H9 (cell line): ENCODE results near the gene EIF4E2. TPM values are rescaled to one million over a fixed set of nuclear protein-coding genes. Genes with fewer than 3 reads are reported as not detected.

ENCODE experiments used
- DNase-seq: peaks from one replicate; pipeline ENCODE4 v3.0.0-alpha.2; 2017
- H2AFZ ChIP-seq: one replicate; pipeline ENCODE4 v1.6.1; 2013; ENCODE audit warnings: mild to moderate bottlenecking, low read length, control low read depth, moderate library complexity
- H2AK5ac ChIP-seq: 2 replicates; pipeline ENCODE4 v1.6.1; 2013; ENCODE audit warnings: low read length, control low read depth, mixed read lengths; ENCODE audit not compliant: insufficient read length
- H2BK120ac ChIP-seq: one replicate; pipeline ENCODE4 v1.6.1; 2013; ENCODE audit warnings: low read depth, mild to moderate bottlenecking, low read length, control low read depth, inconsistent platforms; ENCODE audit not compliant: poor library complexity, severe bottlenecking
- H2BK12ac ChIP-seq: 2 replicates; pipeline ENCODE4 v1.6.1; 2013; ENCODE audit warnings: low read length, control low read depth, mixed read lengths, low read depth; ENCODE audit not compliant: insufficient read length
- H2BK15ac ChIP-seq: 2 replicates; pipeline ENCODE4 v1.6.1; 2013; ENCODE audit warnings: low read depth, low read length, control low read depth
- H2BK20ac ChIP-seq: one replicate; pipeline ENCODE4 v1.6.1; 2013; ENCODE audit warnings: low read depth, mild to moderate bottlenecking, low read length, control low read depth, inconsistent platforms; ENCODE audit not compliant: poor library complexity, severe bottlenecking
- H2BK5ac ChIP-seq: 2 replicates; pipeline ENCODE4 v1.6.1; 2013; ENCODE audit warnings: low read length, control low read depth, mixed read lengths; ENCODE audit not compliant: insufficient read length
- H3K14ac ChIP-seq: 2 replicates; pipeline ENCODE4 v1.6.1; 2013; ENCODE audit warnings: low read length, control low read depth; ENCODE audit not compliant: insufficient read depth
- H3K18ac ChIP-seq: 2 replicates; pipeline ENCODE4 v1.6.1; 2013; ENCODE audit warnings: low read depth, mild to moderate bottlenecking, mixed read lengths, low read length, control low read depth; ENCODE audit not compliant: insufficient read length
- H3K23ac ChIP-seq: 2 replicates; pipeline ENCODE4 v1.6.1; 2013; ENCODE audit warnings: low read length, control low read depth, mixed read lengths, low read depth; ENCODE audit not compliant: insufficient read length
- H3K23me2 ChIP-seq: 2 replicates; pipeline ENCODE4 v1.6.1; 2013; ENCODE audit warnings: low read depth, mild to moderate bottlenecking, mixed read lengths, low read length, control low read depth; ENCODE audit not compliant: insufficient read length, poor library complexity, severe bottlenecking
- H3K27ac ChIP-seq: 2 replicates; pipeline ENCODE4 v1.5.1; 2013; ENCODE audit warnings: low read length, control low read depth, mixed read lengths, low read depth; ENCODE audit not compliant: insufficient read length
- H3K27me3 ChIP-seq: 2 replicates; pipeline ENCODE4 v1.6.1; 2013; ENCODE audit warnings: low read length, control low read depth, inconsistent platforms; ENCODE audit not compliant: insufficient read depth
- H3K4ac ChIP-seq: 2 replicates; pipeline ENCODE4 v1.6.1; 2013; ENCODE audit warnings: low read depth, mild to moderate bottlenecking, control low read depth, inconsistent platforms, low read length, moderate library complexity
- H3K4me1 ChIP-seq: 2 replicates; pipeline ENCODE4 v1.6.1; 2013; ENCODE audit warnings: low read length, control low read depth, inconsistent platforms; ENCODE audit not compliant: insufficient read depth
- H3K4me2 ChIP-seq: 2 replicates; pipeline ENCODE4 v1.6.1; 2013; ENCODE audit warnings: low read length, control low read depth, mixed read lengths; ENCODE audit not compliant: insufficient read length, insufficient read depth
- H3K56ac ChIP-seq: 2 replicates; pipeline ENCODE4 v1.6.1; 2013; ENCODE audit warnings: low read depth, mild to moderate bottlenecking, mixed read lengths, low read length, control low read depth; ENCODE audit not compliant: insufficient read length
- H3K79me1 ChIP-seq: 2 replicates; pipeline ENCODE4 v1.6.1; 2013; ENCODE audit warnings: low read depth, mild to moderate bottlenecking, moderate library complexity, low read length, control low read depth, inconsistent platforms; ENCODE audit not compliant: insufficient read depth, poor library complexity, severe bottlenecking
- H3K79me2 ChIP-seq: 2 replicates; pipeline ENCODE4 v1.6.1; 2013; ENCODE audit warnings: low read length, control low read depth, inconsistent platforms; ENCODE audit not compliant: insufficient read depth
- H3K9ac ChIP-seq: 2 replicates; pipeline ENCODE4 v1.6.1; 2013; ENCODE audit warnings: low read length, control low read depth, mixed read lengths; ENCODE audit not compliant: insufficient read length; ENCODE audit errors: extremely low read depth
- H3K9me3 ChIP-seq: one replicate; pipeline ENCODE4 v1.6.1; 2013; ENCODE audit warnings: low read depth, low read length, inconsistent platforms; ENCODE audit not compliant: control insufficient read depth
- H3T11ph ChIP-seq: one replicate; pipeline ENCODE4 v1.6.1; 2013; ENCODE audit warnings: mild to moderate bottlenecking, low read length, control low read depth, inconsistent platforms
- H4K20me1 ChIP-seq: one replicate; pipeline ENCODE4 v1.6.1; 2013; ENCODE audit not compliant: control insufficient read depth, insufficient read length, insufficient read depth
- H4K5ac ChIP-seq: 2 replicates; pipeline ENCODE4 v1.6.1; 2013; ENCODE audit warnings: low read depth, mild to moderate bottlenecking, mixed read lengths, low read length, control low read depth; ENCODE audit not compliant: insufficient read length
- H4K8ac ChIP-seq: replicated peaks from 2 replicates; pipeline ENCODE4 v1.6.1; 2013; ENCODE audit warnings: low read length, control low read depth, mixed read lengths, low read depth; ENCODE audit not compliant: insufficient read length
- H4K91ac ChIP-seq: 2 replicates; pipeline ENCODE4 v1.6.1; 2013; ENCODE audit warnings: low read depth, mild to moderate bottlenecking, moderate library complexity, mixed read lengths, low read length, control low read depth; ENCODE audit not compliant: insufficient read length
- H3K27ac Mint-ChIP-seq, 3 experiments: 2 replicates in 2 of 3; 3 replicates in 1 of 3; pipeline ENCODE4 v1.8.0; 2020 to 2021; ENCODE audit warnings: mixed read lengths in 3 of 3, mild to moderate bottlenecking in 1 of 3, moderate library complexity in 1 of 3
- H3K27me3 Mint-ChIP-seq: 2 replicates; pipeline ENCODE4 v1.8.0; 2021; ENCODE audit warnings: low read depth, mild to moderate bottlenecking, moderate library complexity, mixed read lengths
- H3K36me3 Mint-ChIP-seq, 3 experiments: 2 replicates in 2 of 3; 3 replicates in 1 of 3; pipeline ENCODE4 v1.8.0; 2020 to 2021; ENCODE audit warnings: low read depth in 3 of 3, mixed read lengths in 3 of 3; ENCODE audit not compliant: insufficient read depth in 1 of 3
- H3K4me1 Mint-ChIP-seq, 2 experiments: 2 replicates each; pipeline ENCODE4 v1.8.0; 2020; ENCODE audit warnings: mixed read lengths in 2 of 2
- H3K4me3 Mint-ChIP-seq, 2 experiments: 2 replicates in 1 of 2; 3 replicates in 1 of 2; pipeline ENCODE4 v1.8.0; 2020 to 2021; ENCODE audit warnings: mild to moderate bottlenecking in 2 of 2, mixed read lengths in 2 of 2, moderate library complexity in 1 of 2
- H3K9me3 Mint-ChIP-seq, 2 experiments: 2 replicates in 1 of 2; 3 replicates in 1 of 2; pipeline ENCODE4 v1.8.0; 2020; ENCODE audit warnings: mild to moderate bottlenecking in 2 of 2, mixed read lengths in 2 of 2, moderate library complexity in 1 of 2
- CTCF ChIP-seq: fragments of 200-600 bp; sonication (generic); conservative IDR thresholded peaks from 3 replicates; pipeline ENCODE4 v1.8.0; 2021; ENCODE audit warnings: antibody characterized with exemption, mild to moderate bottlenecking
- WGBS: extraction: QIAGEN DNeasy Blood & Tissue Kit; methylation state at CpG from one replicate; pipeline ENCODE4 v1.1.7; 2013; ENCODE audit warnings: missing lambda C conversion rate, low lambda C conversion rate, mixed read lengths; ENCODE audit not compliant: insufficient read length; ENCODE audit errors: extremely low coverage; 5-methylcytosine and 5-hydroxymethylcytosine counted together
- total RNA-seq: library from RNA; stranded (reverse); gene quantifications from 2 replicates; pipeline ENCODE4 v1.2.1, GENCODE V29; 2021

Gene EIF4E2
- total RNA-seq, 1 experiment from 2014 or later, result 109 TPM

- Histone ChIP-seq H2BK5ac (no peak overlapping the region), H3K79me1 (no peaks in the 10 kb centered on the region), H3K23me2 (no peaks in the 10 kb centered on the region), H4K5ac (no peak overlapping the region), H2AK5ac (no peak overlapping the region), H3K14ac (no peak overlapping the region), H3K56ac (no peak overlapping the region), H3K27ac (no peak overlapping the region), H2BK12ac (no peak overlapping the region), H4K91ac (no peak overlapping the region), H3K4me1 (no peaks in the 10 kb centered on the region), H3K23ac (no peak overlapping the region), H2BK120ac (no peak overlapping the region), H3K4me2 (no peak overlapping the region), H3T11ph (no peak overlapping the region), H2AFZ (no peak overlapping the region), H4K20me1 (no peaks in the 10 kb centered on the region), H3K18ac (no peak overlapping the region), H3K9me3 (no peaks in the 10 kb centered on the region), H3K27me3 (no peaks in the 10 kb centered on the region), H2BK15ac (no peak overlapping the region), H4K8ac (no peak overlapping the region), H3K4ac (no peak overlapping the region), H3K9ac (no peak overlapping the region), H3K79me2 (no peaks in the 10 kb centered on the region), H2BK20ac (no peak overlapping the region)
- DNase-seq, result no peak
- Mint-ChIP-seq H3K27ac (no peak overlapping the region), H3K4me3 (no peak overlapping the region), H3K9me3 (no peaks in the 10 kb centered on the region), H3K36me3 (peaks cover 2 to 62% (median 31%) of the 10 kb centered on the region in 3 experiments; a peak in 6 of 7 replicates), H3K4me1 (no peaks in the 10 kb centered on the region), H3K27me3 (no peaks in the 10 kb centered on the region)
- no peak for TF ChIP-seq CTCF
- WGBS, result no CpG with 5 or more reads among the region's 5 CpGs
Observed at GRCh38 chr2:232574674-232575403, 24.4 kb downstream of the EIF4E2 start.
